Activated CD4-positive, alpha-beta T cell treated with anti-CD3 and anti-CD28 coated beads, Interleukin-2, amount 10 ng/mL, durations not matched to agents 24 days and 14 days (primary cell): ENCODE measurements around the gene RASA1. TPM values are rescaled to one million over a fixed set of nuclear protein-coding genes. Genes with fewer than 3 reads are reported as not detected.
A peak's percentile ranks its signal among the peaks of the same experiment; 100 is the strongest.

Source experiments
- DNase-seq: peaks from one replicate; pipeline ENCODE4 v3.0.0; 2022
- H3K27ac Mint-ChIP-seq: one replicate; pipeline ENCODE4 v1.8.0; 2022; ENCODE audit warnings: mild to moderate bottlenecking, mixed read lengths
- H3K27me3 Mint-ChIP-seq: one replicate; pipeline ENCODE4 v1.8.0; 2022; ENCODE audit warnings: mixed read lengths
- H3K36me3 Mint-ChIP-seq: one replicate; pipeline ENCODE4 v1.8.0; 2022; ENCODE audit warnings: low read depth, mild to moderate bottlenecking, mixed read lengths
- H3K4me1 Mint-ChIP-seq: one replicate; pipeline ENCODE4 v1.8.0; 2021; ENCODE audit warnings: mixed read lengths
- H3K4me3 Mint-ChIP-seq: one replicate; pipeline ENCODE4 v1.8.0; 2022; ENCODE audit warnings: mild to moderate bottlenecking, moderate library complexity, mixed read lengths
- H3K9me3 Mint-ChIP-seq: one replicate; pipeline ENCODE4 v1.8.0; 2021; ENCODE audit warnings: mixed read lengths
- intact Hi-C: fragments of 100-400 bp; cut with micrococcal nuclease; formaldehyde crosslinking; loops from one replicate; pipeline ENCODE4 v1.15.1; 2023
- total RNA-seq: library from RNA; stranded (reverse); gene quantifications from 2 replicates; pipeline ENCODE4 v1.2.3, GENCODE V29; 2022

Gene RASA1
- total RNA-seq, result 20.6 and 21.2 TPM in 2 replicates

DNA sequence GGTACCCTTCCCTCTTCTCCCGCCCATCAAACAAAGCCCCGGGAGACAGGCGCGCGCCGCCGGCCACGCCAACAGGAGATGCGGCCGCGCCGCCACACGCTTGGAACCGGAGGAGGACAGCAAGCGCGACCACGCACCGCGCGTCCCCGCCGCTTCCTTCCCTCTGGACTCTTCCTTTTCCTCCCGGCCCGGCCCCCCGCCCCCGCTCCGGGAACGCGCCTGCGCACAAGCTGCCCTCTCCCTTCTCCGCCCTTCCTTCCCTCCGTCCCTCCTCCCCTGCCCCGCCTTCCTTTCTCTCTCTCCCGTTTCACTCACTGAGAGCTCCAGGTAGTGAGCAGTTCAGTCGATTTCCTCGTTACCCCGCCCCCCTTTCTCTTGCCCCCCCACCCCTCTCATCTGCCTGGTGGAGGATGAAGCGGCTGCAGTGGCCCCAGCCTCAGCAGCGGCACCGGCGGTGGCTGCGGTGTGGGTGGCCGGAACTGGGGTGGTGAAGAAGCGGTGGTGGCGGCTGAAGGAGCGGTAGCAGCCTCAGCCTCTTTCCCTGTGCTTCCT, at the start of gene RASA1:
Gene RASA1 (plus strand): TSS at position 310 of the 552 bp plus-strand sequence. CDS start 569 bp downstream, outside the sequence.
- Mint-ChIP-seq H3K4me1 (peaks cover 27% of the 10 kb centered on the region), H3K9me3 (no peaks in the 10 kb centered on the region), H3K36me3 (peaks cover 8% of the 10 kb centered on the region), H3K27ac (peak within 1 kb of the TSS; percentile 99), H3K4me3 (peak within 1 kb of the TSS; percentile 96), H3K27me3 (peaks cover 5% of the 10 kb centered on the region)
- intact Hi-C loops, result loop anchor here (1.0 to 5.0 kb wide), 9 partner anchors 15 to 649 kb away; partner anchors contain the start of gene CCNH
- peak; percentile 94 for DNase-seq

DNA sequence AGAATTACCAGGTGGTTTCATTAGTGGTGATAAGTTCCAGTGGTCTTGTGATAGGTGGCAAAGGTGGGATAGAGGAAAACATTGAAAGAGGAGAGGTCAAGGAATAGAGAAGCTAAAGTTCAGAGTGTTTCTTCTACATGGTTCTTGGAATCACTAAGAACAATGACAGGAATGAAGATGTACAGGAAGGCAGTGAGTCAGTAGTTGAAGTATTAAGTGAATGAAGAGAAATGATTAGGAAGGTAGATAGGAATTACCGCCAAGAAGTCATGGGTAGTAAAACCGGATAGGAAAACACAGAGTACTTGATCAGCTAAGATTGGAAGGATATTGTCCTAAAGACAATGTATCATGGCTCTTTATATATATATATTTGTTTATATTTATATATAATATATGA, 37.9 kb upstream of the RASA1 start:
- H3K27me3 Mint-ChIP-seq, result no peaks in the 10 kb centered on the region
- DNase-seq, result no peak
- intact Hi-C loops, result no loop called here
- H3K4me1 Mint-ChIP-seq, result peaks cover 7% of the 10 kb centered on the region
- H3K27ac Mint-ChIP-seq, result no peak overlapping the region
- no peak overlapping the region for H3K4me3 Mint-ChIP-seq
- H3K36me3 Mint-ChIP-seq, result no peaks in the 10 kb centered on the region
- H3K9me3 Mint-ChIP-seq, result peaks cover 4% of the 10 kb centered on the region

DNA sequence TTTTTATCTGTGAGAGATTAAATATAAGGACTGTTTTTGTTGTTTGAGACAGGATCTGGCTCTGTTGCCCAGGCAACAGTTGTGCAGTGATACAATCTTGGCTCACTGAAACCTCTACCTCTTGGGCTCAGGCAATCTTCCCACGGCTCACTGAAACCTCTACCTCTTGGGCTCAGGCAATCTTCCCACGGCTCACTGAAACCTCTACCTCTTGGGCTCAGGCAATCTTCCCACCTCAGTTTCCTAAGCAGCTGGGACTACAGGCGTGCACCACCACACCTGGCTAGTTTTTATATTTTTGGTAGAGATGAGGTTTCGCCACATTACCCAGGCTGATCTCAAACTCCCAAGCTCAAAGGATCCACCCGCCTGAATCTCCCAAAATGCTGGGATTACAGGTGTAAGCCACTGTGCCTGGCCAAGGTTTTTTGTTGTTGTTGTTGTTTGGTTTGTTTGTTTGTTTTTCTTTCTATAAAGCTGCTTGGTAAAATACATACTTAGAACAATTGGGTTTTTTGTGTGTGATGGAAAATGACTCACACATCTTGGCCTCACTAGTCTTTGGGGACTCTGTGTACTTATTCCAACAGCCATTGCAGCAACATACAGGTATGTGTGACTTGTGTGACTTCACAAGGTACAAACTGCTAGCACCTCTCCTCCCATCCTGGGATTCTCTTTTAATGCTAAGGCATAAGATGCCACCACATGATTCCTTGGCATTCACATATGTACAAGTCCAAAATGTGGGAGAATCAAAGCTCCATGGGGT, 36.5 kb upstream of the RASA1 start:
- intact Hi-C loops, result no loop called here

DNA sequence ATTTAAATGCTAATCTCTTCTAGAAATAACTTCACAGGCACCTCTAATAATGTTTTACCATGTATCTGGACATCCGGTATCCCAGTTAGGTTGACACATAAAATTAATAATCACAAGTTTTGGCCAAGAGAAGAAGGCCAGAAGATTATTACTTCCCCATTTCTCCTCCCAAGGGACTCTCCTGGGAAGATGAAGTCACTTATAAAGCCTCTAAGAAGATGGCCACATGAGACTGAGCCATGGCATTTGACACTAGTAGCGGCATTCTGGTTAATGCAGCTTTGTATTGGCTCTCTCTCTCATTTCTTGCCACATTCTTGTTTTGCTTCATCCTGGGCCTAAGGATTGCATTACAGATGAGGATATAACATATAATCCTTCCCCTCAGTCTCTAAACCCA, 34.5 kb upstream of the RASA1 start:
- Mint-ChIP-seq H3K4me1 (peaks cover 8% of the 10 kb centered on the region), H3K9me3 (peaks cover 4% of the 10 kb centered on the region), H3K27ac (no peak overlapping the region), H3K27me3 (peaks cover 13% of the 10 kb centered on the region), H3K36me3 (no peaks in the 10 kb centered on the region), H3K4me3 (no peak overlapping the region)
- no peak for DNase-seq
- intact Hi-C loops, result no loop called here

More for the DNA sequence above, 36.5 kb upstream of the RASA1 start:
- Mint-ChIP-seq H3K27me3 (peaks cover 5% of the 10 kb centered on the region), H3K4me1 (peaks cover 7% of the 10 kb centered on the region), H3K9me3 (peaks cover 4% of the 10 kb centered on the region), H3K4me3 (no peak overlapping the region), H3K36me3 (no peaks in the 10 kb centered on the region), H3K27ac (no peak overlapping the region)
- DNase-seq, result no peak

DNA sequence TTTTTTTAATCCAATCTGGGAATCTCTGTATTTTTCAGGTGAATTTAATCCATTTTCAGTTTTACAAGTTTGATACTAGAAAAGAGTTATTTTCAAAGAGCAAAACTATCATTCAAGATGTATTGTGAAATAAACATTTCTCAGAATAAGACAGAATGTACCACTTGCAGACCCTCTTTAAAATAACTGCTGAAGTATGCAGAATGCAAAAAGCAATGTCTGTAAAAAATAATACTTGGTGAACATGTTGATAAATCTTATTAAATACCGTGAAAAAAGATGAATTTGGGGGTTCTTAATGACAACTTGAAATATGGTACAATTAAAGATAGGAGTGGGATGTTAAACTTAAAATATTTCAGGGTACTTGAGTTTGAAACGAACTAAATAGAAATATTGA, 26.1 kb upstream of the RASA1 start:
- Mint-ChIP-seq H3K27ac (no peak overlapping the region), H3K27me3 (peaks cover 9% of the 10 kb centered on the region), H3K9me3 (no peaks in the 10 kb centered on the region), H3K36me3 (no peaks in the 10 kb centered on the region), H3K4me3 (no peak overlapping the region), H3K4me1 (peaks cover 3% of the 10 kb centered on the region)
- DNase-seq, result no peak
- intact Hi-C loops, result no loop called here

DNA sequence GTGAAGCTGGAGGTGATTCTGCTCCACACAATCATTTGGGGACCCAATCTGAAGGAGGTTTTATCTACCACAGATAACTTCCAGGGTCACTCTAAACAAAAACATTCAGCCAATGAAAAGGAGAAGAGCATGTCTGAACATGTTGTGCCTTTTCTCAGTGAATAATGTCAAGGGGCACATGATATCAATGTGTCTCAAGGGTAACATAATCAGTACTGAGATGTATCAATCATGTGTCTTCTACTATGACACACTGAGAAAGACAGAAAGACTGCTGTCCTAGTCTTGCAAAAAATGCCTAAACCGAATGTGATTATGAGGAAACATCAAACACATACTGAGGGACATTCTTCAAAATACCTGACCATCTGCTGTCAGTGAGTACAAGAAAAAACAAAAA, 25.4 kb upstream of the RASA1 start:
- peaks cover 2% of the 10 kb centered on the region for H3K4me1 Mint-ChIP-seq
- H3K27me3 Mint-ChIP-seq, result peaks cover 6% of the 10 kb centered on the region
- no peak for DNase-seq
- no peaks in the 10 kb centered on the region for H3K36me3 Mint-ChIP-seq
- H3K4me3 Mint-ChIP-seq, result no peak overlapping the region
- H3K9me3 Mint-ChIP-seq, result no peaks in the 10 kb centered on the region
- intact Hi-C loops, result no loop called here
- H3K27ac Mint-ChIP-seq, result no peak overlapping the region

DNA sequence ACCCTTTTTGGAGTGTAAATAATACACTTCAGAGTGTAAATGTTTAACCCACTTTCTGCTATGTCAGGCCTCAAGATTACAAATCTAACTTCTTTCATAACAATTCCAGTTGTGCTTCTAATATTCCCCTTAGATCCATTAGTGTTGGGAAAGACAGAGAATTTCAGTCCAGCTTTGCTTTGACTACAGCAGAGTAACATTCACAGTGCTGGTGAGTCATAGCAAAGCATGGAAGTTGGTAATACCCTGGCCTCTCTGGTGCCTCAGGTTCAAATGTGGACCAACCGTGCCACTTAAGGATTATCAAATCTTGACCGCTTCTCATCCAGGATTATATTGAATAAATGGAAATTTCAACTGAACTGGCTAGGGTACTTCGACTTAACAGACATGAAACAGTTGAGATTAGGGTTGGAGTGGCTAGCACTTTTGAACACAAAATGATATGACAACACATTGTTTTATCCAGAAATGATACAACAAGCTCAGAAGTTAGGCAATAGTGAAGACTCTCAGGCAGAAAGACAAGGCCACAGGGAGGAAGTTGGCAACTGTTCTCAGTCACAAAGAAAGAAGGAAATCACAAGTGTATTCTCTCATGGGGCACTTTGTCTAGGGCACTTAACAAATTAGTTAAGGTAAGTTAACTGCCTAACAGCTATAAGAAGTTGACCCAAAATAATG, 24.4 kb upstream of the RASA1 start:
- peaks cover 4% of the 10 kb centered on the region for H3K27me3 Mint-ChIP-seq
- H3K27ac Mint-ChIP-seq, result no peak overlapping the region
- peaks cover 2% of the 10 kb centered on the region for H3K4me1 Mint-ChIP-seq
- DNase-seq, result no peak
- H3K36me3 Mint-ChIP-seq, result no peaks in the 10 kb centered on the region
- intact Hi-C loops, result no loop called here
- no peak overlapping the region for H3K4me3 Mint-ChIP-seq
- H3K9me3 Mint-ChIP-seq, result no peaks in the 10 kb centered on the region

DNA sequence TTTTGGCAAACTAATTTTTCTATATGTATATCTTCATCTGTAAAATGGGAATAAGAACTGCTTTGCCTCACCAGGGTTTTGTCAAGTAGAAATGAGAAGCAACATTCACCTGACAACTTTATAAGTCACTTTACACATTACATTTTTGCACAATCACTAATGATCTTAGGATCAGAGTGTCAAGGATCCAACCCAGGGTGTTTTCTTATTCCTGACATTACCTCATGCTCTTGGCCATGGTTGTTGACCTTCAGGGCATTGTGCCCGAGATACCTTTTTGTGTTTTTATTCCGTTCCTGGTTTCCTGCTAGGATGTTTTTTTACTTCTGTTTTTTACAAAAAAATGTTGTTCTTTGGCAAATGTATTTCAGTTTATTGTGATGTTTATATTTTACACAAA, 22.2 kb upstream of the RASA1 start:
- DNase-seq, result no peak
- H3K9me3 Mint-ChIP-seq, result no peaks in the 10 kb centered on the region
- H3K4me1 Mint-ChIP-seq, result peaks cover 2% of the 10 kb centered on the region
- no peak overlapping the region for H3K27ac Mint-ChIP-seq
- intact Hi-C loops, result no loop called here
- no peak overlapping the region for H3K4me3 Mint-ChIP-seq
- H3K36me3 Mint-ChIP-seq, result no peaks in the 10 kb centered on the region
- peaks cover 4% of the 10 kb centered on the region for H3K27me3 Mint-ChIP-seq

DNA sequence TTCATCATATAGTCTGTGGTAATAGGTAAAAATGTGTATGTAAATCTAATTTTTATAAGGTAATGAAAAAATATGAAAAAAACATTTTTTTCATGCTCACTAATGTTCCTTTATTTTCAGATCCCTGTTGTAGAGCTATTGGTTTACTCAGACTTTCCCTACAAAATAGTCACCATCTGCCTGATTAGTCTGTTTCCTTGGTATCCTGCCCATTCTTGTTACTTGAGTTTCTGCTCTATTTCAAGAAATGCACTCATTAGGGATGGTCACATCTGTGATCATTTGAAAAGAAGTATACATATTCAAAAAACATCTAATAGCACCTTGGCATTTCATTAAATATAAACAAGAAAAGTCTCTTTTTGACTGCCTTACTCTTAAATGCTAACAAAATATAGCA, 21.6 kb upstream of the RASA1 start:
- peaks cover 2% of the 10 kb centered on the region for H3K4me1 Mint-ChIP-seq
- intact Hi-C loops, result no loop called here
- no peak overlapping the region for H3K4me3 Mint-ChIP-seq
- peaks cover 4% of the 10 kb centered on the region for H3K27me3 Mint-ChIP-seq
- no peaks in the 10 kb centered on the region for H3K9me3 Mint-ChIP-seq
- no peak overlapping the region for H3K27ac Mint-ChIP-seq
- no peaks in the 10 kb centered on the region for H3K36me3 Mint-ChIP-seq
- no peak for DNase-seq

DNA sequence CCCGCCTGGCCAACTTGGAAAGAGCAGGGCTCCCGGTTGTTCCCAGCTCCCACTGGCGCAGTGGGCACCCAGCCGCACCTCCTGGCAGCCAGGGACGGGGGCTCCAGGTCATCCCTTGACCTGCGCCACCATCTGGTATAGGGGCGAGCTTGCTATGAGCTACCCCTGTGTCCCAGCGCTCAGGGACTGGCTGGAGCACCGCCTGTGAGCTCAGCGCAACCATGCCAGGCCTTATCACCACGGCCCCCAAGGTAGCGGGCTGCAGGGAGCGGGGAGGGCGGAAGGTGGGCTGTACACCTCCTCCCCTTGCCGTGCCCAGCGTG, 15.4 kb upstream of the RASA1 start:
- peaks cover 8% of the 10 kb centered on the region for H3K27me3 Mint-ChIP-seq
- no peaks in the 10 kb centered on the region for H3K4me1 Mint-ChIP-seq
- intact Hi-C loops, result no loop called here
- no peak for DNase-seq
- H3K9me3 Mint-ChIP-seq, result no peaks in the 10 kb centered on the region
- no peak overlapping the region for H3K4me3 Mint-ChIP-seq
- H3K27ac Mint-ChIP-seq, result no peak overlapping the region
- H3K36me3 Mint-ChIP-seq, result no peaks in the 10 kb centered on the region

DNA sequence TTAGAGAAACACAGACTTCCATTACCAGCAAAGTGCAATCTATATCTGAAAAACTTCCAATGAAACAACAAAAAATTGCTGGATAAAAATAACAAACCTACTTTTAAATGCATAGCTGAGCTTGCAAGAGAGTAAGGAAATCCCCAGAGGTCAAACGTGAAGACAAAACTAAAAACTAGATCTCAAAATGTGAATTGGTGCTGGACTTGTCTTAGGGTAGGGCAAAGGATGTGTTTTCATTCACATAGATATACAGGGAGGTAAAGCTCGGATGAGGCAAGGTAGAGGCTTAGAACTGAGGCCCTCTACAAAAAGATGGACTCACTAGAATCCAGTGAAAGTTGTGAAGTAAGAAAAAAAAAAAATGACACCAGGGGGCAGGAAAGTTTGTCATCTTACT, 13.6 kb upstream of the RASA1 start:
- H3K4me1 Mint-ChIP-seq, result peaks cover 2% of the 10 kb centered on the region
- DNase-seq, result no peak
- intact Hi-C loops, result no loop called here
- H3K27ac Mint-ChIP-seq, result no peak overlapping the region
- no peaks in the 10 kb centered on the region for H3K36me3 Mint-ChIP-seq
- H3K4me3 Mint-ChIP-seq, result no peak overlapping the region
- no peaks in the 10 kb centered on the region for H3K9me3 Mint-ChIP-seq
- peaks cover 8% of the 10 kb centered on the region for H3K27me3 Mint-ChIP-seq

DNA sequence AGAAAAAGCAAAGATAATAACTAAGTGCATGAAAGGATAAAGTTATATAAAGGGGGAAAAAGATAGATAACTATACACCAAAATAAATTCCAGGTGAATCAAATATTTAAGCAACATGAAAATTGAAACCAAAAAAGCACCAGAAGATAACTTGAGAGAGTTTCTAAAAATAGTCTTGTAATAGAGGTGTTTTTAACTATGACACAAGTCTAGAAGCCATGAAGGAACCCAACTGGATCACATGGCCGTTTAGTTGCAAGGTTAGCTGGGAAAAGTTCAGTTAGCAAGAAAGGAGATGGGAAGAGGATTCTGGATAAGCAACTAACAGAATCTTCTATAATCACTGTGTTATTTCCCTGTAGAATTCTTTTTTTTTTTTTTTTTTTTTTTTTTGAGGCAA, 9.2 kb upstream of the RASA1 start:
- Mint-ChIP-seq H3K4me3 (no peak overlapping the region), H3K36me3 (no peaks in the 10 kb centered on the region), H3K4me1 (peaks cover 5% of the 10 kb centered on the region), H3K27me3 (peaks cover 8% of the 10 kb centered on the region), H3K27ac (no peak overlapping the region), H3K9me3 (no peaks in the 10 kb centered on the region)
- DNase-seq, result no peak
- intact Hi-C loops, result no loop called here

DNA sequence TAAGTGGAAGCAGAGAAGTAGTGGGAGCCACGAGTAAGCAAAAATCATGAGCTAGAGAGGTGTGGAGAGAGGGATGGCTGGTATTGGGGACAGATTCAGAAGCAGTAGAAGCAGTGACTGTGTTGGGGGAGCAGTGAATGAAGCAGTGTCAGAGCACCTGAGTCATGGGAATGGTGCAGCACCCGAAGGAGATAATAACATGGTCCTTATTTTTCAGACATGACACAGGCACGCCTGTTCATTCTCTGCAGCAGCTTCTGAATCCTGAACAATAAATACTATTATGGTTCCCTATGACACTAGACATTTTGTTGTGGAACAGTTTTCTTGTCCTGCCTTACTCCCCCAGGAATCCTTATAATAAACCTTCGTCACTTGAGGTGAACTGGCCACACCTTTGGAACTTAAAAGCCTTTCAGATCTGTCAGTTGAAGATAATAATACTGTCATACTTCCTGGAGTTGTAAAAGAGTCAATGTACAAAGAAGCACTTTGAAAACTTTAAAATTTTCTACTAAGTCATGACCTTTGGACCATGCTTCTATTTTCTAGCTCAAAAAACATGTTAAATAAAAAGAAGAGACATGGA, 7.0 kb upstream of the RASA1 start:
- no peak overlapping the region for H3K27ac Mint-ChIP-seq
- no peaks in the 10 kb centered on the region for H3K9me3 Mint-ChIP-seq
- H3K4me3 Mint-ChIP-seq, result no peak overlapping the region
- intact Hi-C loops, result no loop called here
- DNase-seq, result no peak
- no peaks in the 10 kb centered on the region for H3K36me3 Mint-ChIP-seq
- peaks cover 5% of the 10 kb centered on the region for H3K4me1 Mint-ChIP-seq
- H3K27me3 Mint-ChIP-seq, result peaks cover 5% of the 10 kb centered on the region

DNA sequence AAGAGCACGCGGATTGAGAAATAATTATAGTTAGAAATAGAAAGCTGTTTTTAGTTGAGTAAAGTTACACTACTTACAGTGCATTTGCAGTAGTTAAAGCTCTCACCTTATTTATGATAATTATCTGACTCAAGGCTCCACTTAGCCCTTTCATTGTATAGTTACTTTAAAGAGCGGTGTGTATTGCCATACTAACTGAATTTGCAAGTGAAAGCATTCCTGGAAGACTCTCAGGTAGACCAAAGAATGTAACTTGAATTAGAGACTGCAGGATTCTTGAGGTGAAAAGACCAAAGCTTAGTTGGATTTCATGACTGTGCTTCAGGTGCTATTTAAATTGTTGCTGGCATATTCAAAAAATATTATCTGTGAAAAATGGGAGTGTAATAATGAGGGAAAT, 4.2 kb upstream of the RASA1 start:
- intact Hi-C loops, result no loop called here
- peaks cover 5% of the 10 kb centered on the region for H3K27me3 Mint-ChIP-seq
- H3K36me3 Mint-ChIP-seq, result peaks cover 4% of the 10 kb centered on the region
- no peaks in the 10 kb centered on the region for H3K9me3 Mint-ChIP-seq
- peaks cover 15% of the 10 kb centered on the region for H3K4me1 Mint-ChIP-seq
- H3K27ac Mint-ChIP-seq, result no peak overlapping the region
- no peak for DNase-seq
- no peak overlapping the region for H3K4me3 Mint-ChIP-seq
